Endothelial cell of umbilical vein (primary cell): ENCODE results near the gene CNKSR3. TPM values are rescaled to one million over a fixed set of nuclear protein-coding genes. Genes with fewer than 3 reads are reported as not detected.

Experiments used
- BruUV-seq: library from RNA; stranded (reverse); fragments of 400-500 nt; replicated peaks from 2 replicates; lab custom pipeline; 2021; lab: Mats Ljungman, UMichigan
- CTCF ChIA-PET: fragments of 300-600, 350-600 bp; sonication (Branson Sonifier 250); formaldehyde crosslinking; loops from one replicate; lab custom pipeline; 2021; ENCODE audit warnings: antibody characterized with exemption, inconsistent platforms; lab: Charles Lee
- POLR2A ChIA-PET: fragments of 300-600, 350-600 bp; sonication (Branson Sonifier 250); formaldehyde crosslinking; loops from one replicate; lab custom pipeline; 2021; ENCODE audit warnings: antibody characterized with exemption, inconsistent platforms; lab: Charles Lee
- DNase-seq: peaks from one replicate; pipeline ENCODE4 v3.0.0-alpha.2; 2011; ENCODE audit warnings: low read depth, low spot score
- FAIRE-seq: peaks from 2 replicates; lab custom pipeline; 2011; peaks lifted over from hg19 to GRCh38; lab: Jason Lieb, UNC
- H2AFZ ChIP-seq: 2 replicates; pipeline ENCODE4 v1.6.0; 2012; ENCODE audit warnings: low read depth, low read length, control low read depth, inconsistent platforms
- H3K27ac ChIP-seq: 2 replicates; pipeline ENCODE4 v1.5.1; 2011; ENCODE audit warnings: low read depth, mild to moderate bottlenecking, control low read depth, low read length, moderate library complexity; ENCODE audit not compliant: insufficient read depth
- H3K27me3 ChIP-seq, 2 experiments: 2 replicates each; pipeline versions ENCODE4 v1.6.0 to v1.6.1; 2011; ENCODE audit warnings: low read length in 2 of 2, mixed read lengths in 1 of 2; ENCODE audit not compliant: control insufficient read depth in 2 of 2, insufficient read depth in 2 of 2
- H3K36me3 ChIP-seq, 2 experiments: 2 replicates in 1 of 2; 3 replicates in 1 of 2; pipeline ENCODE4 v1.5.1; 2011; ENCODE audit warnings: low read length in 2 of 2, mild to moderate bottlenecking in 1 of 2, moderate library complexity in 1 of 2; ENCODE audit not compliant: control insufficient read depth in 2 of 2, insufficient read depth in 2 of 2; ENCODE audit errors: extremely low read depth in 1 of 2
- H3K4me1 ChIP-seq: 3 replicates; pipeline ENCODE4 v1.5.1; 2011; ENCODE audit warnings: mild to moderate bottlenecking, low read length; ENCODE audit not compliant: control insufficient read depth, insufficient read depth; ENCODE audit errors: extremely low read depth
- H3K4me2 ChIP-seq: 2 replicates; pipeline ENCODE4 v1.6.1; 2011; ENCODE audit warnings: low read length, control low read depth, mixed read lengths; ENCODE audit not compliant: insufficient read depth
- H3K4me3 ChIP-seq, 3 experiments: fragments of 200-600 bp in 1 of 3; sonication (generic), shearing (Covaris generic) in 1 of 3; replicated peaks in 1 of 3; 2 replicates each; pipeline ENCODE4 v1.5.1; 2011 to 2016; ENCODE audit warnings: control low read depth in 3 of 3, low read length in 3 of 3, mild to moderate bottlenecking in 2 of 3, inconsistent platforms in 1 of 3, low read depth in 1 of 3, moderate library complexity in 1 of 3; ENCODE audit not compliant: insufficient read depth in 1 of 3
- H3K79me2 ChIP-seq: 2 replicates; pipeline ENCODE4 v1.6.0; 2012; ENCODE audit warnings: low read length, inconsistent platforms; ENCODE audit not compliant: control insufficient read depth, insufficient read depth
- H3K9ac ChIP-seq: replicated peaks from 2 replicates; pipeline ENCODE3; 2011; ENCODE audit warnings: low read length, control low read depth; ENCODE audit not compliant: insufficient read depth; ENCODE audit errors: extremely low read depth
- H3K9me1 ChIP-seq: replicated peaks from 3 replicates; pipeline ENCODE4 v1.6.0; 2011; ENCODE audit warnings: mild to moderate bottlenecking, low read length; ENCODE audit not compliant: control insufficient read depth, insufficient read depth; ENCODE audit errors: extremely low read depth
- H3K9me3 ChIP-seq: replicated peaks from 2 replicates; pipeline ENCODE4 v1.5.1; 2012; ENCODE audit warnings: low read length, inconsistent platforms; ENCODE audit not compliant: control insufficient read depth, insufficient read depth
- H4K20me1 ChIP-seq: replicated peaks from 2 replicates; pipeline ENCODE3; 2011; ENCODE audit warnings: mild to moderate bottlenecking, low read length; ENCODE audit not compliant: control insufficient read depth, insufficient read depth; ENCODE audit errors: extremely low read depth
- CTCF ChIP-seq, 2 donors: IDR thresholded peaks; 1 replicate in 1 of 2; 2 replicates in 1 of 2; pipeline ENCODE4 v1.5.1; 2011; ENCODE audit warnings: low read length in 2 of 2, mild to moderate bottlenecking in 2 of 2, moderate library complexity in 2 of 2, control low read depth in 1 of 2, inconsistent platforms in 1 of 2, low read depth in 1 of 2; ENCODE audit not compliant: insufficient read depth in 1 of 2; ENCODE audit errors: extremely low read depth in 1 of 2
- EZH2 ChIP-seq: IDR thresholded peaks from 2 replicates; pipeline ENCODE4 v1.6.1; 2012; ENCODE audit warnings: borderline replicate concordance, low read depth, mild to moderate bottlenecking, moderate library complexity, low read length, inconsistent platforms; ENCODE audit not compliant: severe bottlenecking
- FOS ChIP-seq: IDR thresholded peaks from 2 replicates; pipeline ENCODE4 v1.6.1; 2011; ENCODE audit warnings: mild to moderate bottlenecking, low read length, moderate library complexity, borderline replicate concordance; ENCODE audit not compliant: insufficient read depth
- GATA2 ChIP-seq: IDR thresholded peaks from 2 replicates; pipeline ENCODE4 v1.7.0; 2011; ENCODE audit warnings: low read depth, mild to moderate bottlenecking, moderate library complexity, mixed read lengths, low read length; ENCODE audit not compliant: insufficient read length, insufficient read depth
- JUN ChIP-seq: IDR thresholded peaks from 2 replicates; pipeline ENCODE4 v1.6.1; 2011; ENCODE audit warnings: borderline replicate concordance, low read depth; ENCODE audit not compliant: insufficient read length, insufficient read depth
- MAX ChIP-seq: IDR thresholded peaks from 2 replicates; pipeline ENCODE4 v1.6.1; 2011; ENCODE audit not compliant: insufficient read depth, insufficient read length
- MYC ChIP-seq: IDR thresholded peaks from one replicate; pipeline ENCODE4 v1.6.1; 2011; ENCODE audit warnings: mild to moderate bottlenecking, low read depth, low read length
- POLR2A ChIP-seq: IDR thresholded peaks from 2 replicates; pipeline ENCODE4 v1.6.1; 2012; ENCODE audit warnings: low read depth, mild to moderate bottlenecking, control low read depth, low read length
- POLR2AphosphoS5 ChIP-seq: IDR thresholded peaks from 2 replicates; pipeline ENCODE4 v1.6.1; 2012; ENCODE audit warnings: low read depth, mild to moderate bottlenecking, control low read depth, low read length, moderate library complexity; ENCODE audit not compliant: insufficient read depth
- dilution Hi-C: fragments of 300-500 bp; cut with MboI; formaldehyde crosslinking; loops from one replicate; pipeline ENCODE4 v1.15.0; 2019; ENCODE audit warnings: low sequenced_read_pairs; ENCODE audit not compliant: extremely low pct_ligation_motif_present
- intact Hi-C: fragments of 100-400 bp; cut with micrococcal nuclease; formaldehyde crosslinking; loops from one replicate; pipeline ENCODE4 v1.10.0; 2022
- polyA plus RNA-seq, 4 experiments: library from polyadenylated mRNA; depleted of rRNA in 3 of 4; stranded (reverse) in 3 of 4; unstranded in 1 of 4; fragments of >200 nt; gene quantifications; 2 replicates each; pipeline versions ENCODE4 v1.2.1 to v1.2.3, GENCODE V29; 2011 to 2012; ENCODE audit warnings: missing spikeins in 1 of 4
- total RNA-seq: library from RNA; stranded (reverse); gene quantifications from 2 replicates; pipeline ENCODE4 v1.2.3, GENCODE V29; 2021

Gene CNKSR3
- total and polyA plus RNA-seq, 2 donors (not counting 3 experiments of a cell fraction or from before 2014, with no cell fraction given), result 2.3 to 15.6 TPM

GRCh38 chr6:154341871-154342270 is 168.6 kb downstream of the CNKSR3 start:
- ChIA-PET POLR2A (no interaction called here), CTCF (no interaction called here)
- TF ChIP-seq MAX, result no peak
- no peak for TF ChIP-seq MYC
- no peak for TF ChIP-seq POLR2A
- TF ChIP-seq POLR2AphosphoS5, result no peak
- no peak for TF ChIP-seq JUN
- TF ChIP-seq CTCF (IDR thresholded peaks at IDR 0.05; ENCODE audit: extremely low read depth in 1 of 2, insufficient read depth in 1 of 2, low read depth in 1 of 2, low read length in 2 of 2), result no peak
- TF ChIP-seq FOS, result no peak
- TF ChIP-seq EZH2, result no peak
- TF ChIP-seq GATA2, result no peak
- Histone ChIP-seq H3K9me1 (no peaks in the 10 kb centered on the region), H3K4me1 (no peaks in the 10 kb centered on the region), H3K9ac (no peak overlapping the region), H3K36me3 (no peaks in the 10 kb centered on the region), H3K4me3 (no peak overlapping the region), H3K9me3 (no peaks in the 10 kb centered on the region), H3K79me2 (no peaks in the 10 kb centered on the region), H3K27me3 (no peaks in the 10 kb centered on the region), H3K4me2 (no peak overlapping the region), H3K27ac (no peak overlapping the region), H4K20me1 (no peaks in the 10 kb centered on the region), H2AFZ (no peak overlapping the region)
- no TSS peak for BruUV-seq
- FAIRE-seq (no peak), DNase-seq (no peak)
- dilution Hi-C loops, result no loop called here
- intact Hi-C loops, result no loop called here
